ENCODE results near the gene TMEM108. TPM values are rescaled to one million over a fixed set of nuclear protein-coding genes. Genes with fewer than 3 reads are reported as not detected.

The TMEM108 gene
- total and polyA plus RNA-seq, 2 of the 4 experiments (the other 2 are of a cell fraction): 0.18 to 2.2 TPM

- intact Hi-C loops (cut with micrococcal nuclease): no loop called here
- no peak for TF ChIP-seq RAD21 (IDR thresholded peaks at IDR 0.05; ENCODE audit: low read length)
- no peak for TF ChIP-seq RCOR1 (IDR thresholded peaks at IDR 0.05; ENCODE audit: insufficient replicate concordance, low read length)
- no peak for TF ChIP-seq NFE2L2 (IDR thresholded peaks at IDR 0.05; ENCODE audit: low read depth, low read length)
- TF ChIP-seq BHLHE40 (IDR thresholded peaks at IDR 0.05; ENCODE audit: low read depth, low read length): no peak
- TF ChIP-seq SMC3 (IDR thresholded peaks at IDR 0.05; ENCODE audit: low read depth, low read length): no peak
- TF ChIP-seq RFX5 (IDR thresholded peaks at IDR 0.05; ENCODE audit: low read depth, low read length): no peak
- no peak for TF ChIP-seq POLR2A (IDR thresholded peaks at IDR 0.05; ENCODE audit: low read depth, low read length)
- TF ChIP-seq CTCF (conservative IDR thresholded peaks at IDR 0.05; ENCODE audit: low read depth, low read length): no peak
- TF ChIP-seq MXI1 (IDR thresholded peaks at IDR 0.05; ENCODE audit: borderline replicate concordance, low read depth, low read length): no peak
- no peak for TF ChIP-seq ELK1 (IDR thresholded peaks at IDR 0.05; ENCODE audit: borderline replicate concordance, low read depth, low read length)
- TF ChIP-seq CHD1 (IDR thresholded peaks at IDR 0.05; ENCODE audit: low read depth, low read length): no peak
- TF ChIP-seq, protein P1, sequence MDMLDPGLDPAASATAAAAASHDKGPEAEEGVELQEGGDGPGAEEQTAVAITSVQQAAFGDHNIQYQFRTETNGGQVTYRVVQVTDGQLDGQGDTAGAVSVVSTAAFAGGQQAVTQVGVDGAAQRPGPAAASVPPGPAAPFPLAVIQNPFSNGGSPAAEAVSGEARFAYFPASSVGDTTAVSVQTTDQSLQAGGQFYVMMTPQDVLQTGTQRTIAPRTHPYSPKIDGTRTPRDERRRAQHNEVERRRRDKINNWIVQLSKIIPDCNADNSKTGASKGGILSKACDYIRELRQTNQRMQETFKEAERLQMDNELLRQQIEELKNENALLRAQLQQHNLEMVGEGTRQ (IDR thresholded peaks at IDR 0.05; ENCODE audit: low read depth, low read length): no peak
- no peak for TF ChIP-seq MAFK (IDR thresholded peaks at IDR 0.05; ENCODE audit: low read depth, low read length)
- TF ChIP-seq MAZ (IDR thresholded peaks at IDR 0.05; ENCODE audit: borderline replicate concordance, low read depth, low read length): no peak
- TF ChIP-seq FOS (IDR thresholded peaks at IDR 0.05; ENCODE audit: low read depth, low read length): no peak
These were observed 363.4 kb downstream of the TMEM108 start for GRCh38 chr3:133401374-133402135.

More at GRCh38 chr3:133401374-133402135, 363.4 kb downstream of the TMEM108 start:
- WGBS, 2 experiments (ENCODE audit: extremely low coverage in 2 of 2, insufficient read length in 1 of 2): 63% methylated on average over 1 of the region's 2 CpGs; no CpG with 5 or more reads in 1 of the 2 experiments
- Histone ChIP-seq H3K56ac (ENCODE audit: extremely low read depth, insufficient read depth, low read length) (no peak overlapping the region), H3K4me1 (ENCODE audit: control insufficient read depth, insufficient read depth, low read length) (peaks cover 12% of the 10 kb centered on the region), H3K4me2 (ENCODE audit: low read depth, low read length) (no peak overlapping the region), H2BK5ac (ENCODE audit: low read depth, low read length, poor library complexity, severe bottlenecking) (no peak overlapping the region), H4K5ac (ENCODE audit: low read depth, low read length) (no peak overlapping the region), H3K4me3 (ENCODE audit: insufficient read depth, low read depth, low read length) (no peak overlapping the region), H3K23ac (ENCODE audit: low read depth, low read length) (no peak overlapping the region), H2BK15ac (ENCODE audit: low read depth, low read length) (no peak overlapping the region), H3K9me3 (ENCODE audit: control insufficient read depth, insufficient read depth, low read length) (no peaks in the 10 kb centered on the region), H3K4ac (ENCODE audit: low read depth, low read length) (no peak overlapping the region), H3K36me3 (ENCODE audit: control insufficient read depth, insufficient read depth, low read length) (no peaks in the 10 kb centered on the region), H3K79me1 (ENCODE audit: low read depth in 1 of 2, low read length in 2 of 2) (peaks cover 12 to 33% of the 10 kb centered on the region in 2 experiments; a peak in 3 of 4 replicates), H2AK9ac (replicated peaks; ENCODE audit: low read depth, low read length, poor library complexity) (no peak overlapping the region), H4K20me1 (ENCODE audit: insufficient read depth, low read length) (no peaks in the 10 kb centered on the region), H3K27me3 (ENCODE audit: control insufficient read depth, insufficient read depth, low read length) (no peaks in the 10 kb centered on the region), H4K91ac (ENCODE audit: insufficient read depth, low read depth, low read length) (no peak overlapping the region), H2BK120ac (ENCODE audit: low read depth, low read length) (no peak overlapping the region), H2BK20ac (ENCODE audit: low read depth, low read length) (no peak overlapping the region), H2AK5ac (ENCODE audit: low read depth, low read length) (no peak overlapping the region), H3K9ac (ENCODE audit: low read depth, low read length) (no peak overlapping the region), H3K18ac (ENCODE audit: low read depth, low read length) (no peak overlapping the region), H2AFZ (replicated peaks; ENCODE audit: low read length, poor library complexity) (no peak overlapping the region), H3K14ac (replicated peaks; ENCODE audit: low read depth, low read length) (no peak overlapping the region), H3K9me1 (ENCODE audit: insufficient read depth, low read length) (peaks cover 7% of the 10 kb centered on the region; the same call in 1 of the 2 replicates), H3K27ac (ENCODE audit: insufficient read depth, low read length) (no peak overlapping the region), H4K8ac (ENCODE audit: low read depth in 2 of 2, low read length in 2 of 2) (no peak overlapping the region)
- DNase-seq (peak; percentile 77), ATAC-seq (ENCODE audit: low read depth) (peak; percentile 64)
- ChIA-PET CTCF (interaction anchor here (1.5 kb wide), 1 partner anchor 26 kb away, joined by 3 read pairs; no protein-coding TSS in a partner anchor), POLR2A (ENCODE audit: unreplicated experiment) (no interaction called here)
- in situ Hi-C loops (cut with MboI; ENCODE audit: low sequenced_read_pairs) (no loop called here), dilution Hi-C loops (cut with HindIII; ENCODE audit: low sequenced_read_pairs, unreplicated experiment) (no loop called here)
- BruUV-seq (replicated peaks): no TSS peak
